BJ (cell line): ENCODE data around the gene TECPR2. TPM values are rescaled to one million over a fixed set of nuclear protein-coding genes. Genes with fewer than 3 reads are reported as not detected.
A peak's percentile ranks its signal among the peaks of the same experiment; 100 is the strongest.

Experiments used
- CTCF ChIA-PET: fragments of 350-600 bp; formaldehyde crosslinking; extraction: SDS; loops from one replicate; lab custom pipeline; 2021; ENCODE audit warnings: antibody characterized with exemption, inconsistent platforms; lab: Yijun Ruan, JAX
- POLR2A ChIA-PET: fragments of 300-600 bp; sonication (Branson Sonifier 250); formaldehyde crosslinking; extraction: SDS; loops from one replicate; lab custom pipeline; 2021; ENCODE audit warnings: antibody characterized with exemption; lab: Charles Lee
- DNase-seq: peaks from one replicate; pipeline ENCODE4 v3.0.0-alpha.2; 2011; ENCODE audit warnings: low read depth
- H3K27me3 ChIP-seq: 2 replicates; pipeline ENCODE4 v1.6.0; 2011; ENCODE audit warnings: low read length; ENCODE audit not compliant: control insufficient read depth, insufficient read depth
- H3K36me3 ChIP-seq: 2 replicates; pipeline ENCODE4 v1.5.1; 2011; ENCODE audit warnings: low read length; ENCODE audit not compliant: control insufficient read depth, insufficient read depth
- H3K4me3 ChIP-seq: 2 replicates; pipeline ENCODE4 v1.5.1; 2011; ENCODE audit warnings: low read depth, mild to moderate bottlenecking, control low read depth, low read length
- polyA plus RNA-seq: library from polyadenylated mRNA; depleted of rRNA; stranded (reverse); fragments of >200 nt; gene quantifications from 2 replicates; pipeline ENCODE4 v1.2.3, GENCODE V29; 2011
- TF ChIP-seq, protein P1 (sequence below): IDR thresholded peaks from 2 replicates; pipeline ENCODE4 v1.5.1; 2011; ENCODE audit warnings: low read depth, mild to moderate bottlenecking, control low read depth, inconsistent platforms, low read length, moderate library complexity; ENCODE audit not compliant: insufficient read depth

TECPR2 gene
- polyA plus RNA-seq, 1 experiment: 11.7 TPM

DNA sequence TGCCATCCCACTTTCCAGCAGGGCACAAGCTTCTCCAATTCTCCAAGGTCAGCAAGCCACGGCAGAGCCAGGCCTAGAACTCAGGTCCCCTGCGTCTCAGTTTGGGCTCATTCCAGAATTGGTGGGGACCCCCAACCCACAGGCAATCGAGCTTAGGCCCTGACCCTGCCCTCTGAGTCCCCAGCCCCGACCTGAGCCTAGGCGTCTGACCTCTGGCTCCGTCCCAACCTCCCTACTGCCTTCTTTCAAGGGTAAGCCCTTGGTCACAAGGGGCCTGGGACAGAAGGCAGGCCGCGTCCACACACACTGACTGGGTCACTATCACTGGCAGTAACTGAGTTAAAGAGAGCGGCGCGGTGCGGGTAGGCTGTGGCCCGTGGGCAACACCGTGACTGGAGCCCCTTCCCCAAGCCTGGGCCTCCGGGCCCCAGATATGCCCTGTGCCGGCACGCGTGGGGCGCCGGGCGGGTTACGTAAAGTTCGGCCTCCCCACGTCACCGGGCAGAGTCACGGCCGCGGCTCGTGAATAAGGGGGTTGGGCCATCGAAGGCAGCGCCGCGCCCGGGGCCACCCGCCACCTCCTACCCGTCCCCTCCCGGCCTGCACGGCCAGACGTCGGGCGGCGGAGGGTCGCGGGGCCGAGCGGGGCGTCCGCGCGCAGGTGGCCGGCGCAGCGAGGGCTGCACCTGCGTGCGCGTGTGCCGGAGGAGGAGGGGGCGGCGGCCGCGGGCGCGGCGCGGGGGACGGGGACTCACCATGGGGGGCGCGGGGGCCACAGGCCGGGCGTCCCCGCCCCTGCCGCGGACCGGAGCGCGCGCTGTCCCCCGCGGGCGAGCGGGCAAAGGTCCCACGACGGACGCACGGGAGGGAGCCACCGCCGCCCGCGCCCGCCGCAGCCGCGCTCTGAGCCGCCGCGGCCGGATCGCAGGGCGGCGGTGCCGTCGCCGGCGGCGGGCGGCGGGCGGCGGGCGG lies 146.3 kb downstream of the TECPR2 start:
- POLR2A ChIA-PET: interaction anchor here (0.9 kb wide), 1 partner anchor 9 kb away, joined by 5 read pairs; no protein-coding TSS in a partner anchor
- CTCF ChIA-PET: interaction anchor here (0.6 to 1.5 kb wide), 5 partner anchors 8 to 72 kb away, joined by 3 to 6 read pairs (median 3); no protein-coding TSS in a partner anchor
- DNase-seq: no peak
- H3K27me3 ChIP-seq: no peaks in the 10 kb centered on the region
- peak overlapping the region; percentile 54 for H3K4me3 ChIP-seq
- no peaks in the 10 kb centered on the region for H3K36me3 ChIP-seq
- TF ChIP-seq, protein P1, sequence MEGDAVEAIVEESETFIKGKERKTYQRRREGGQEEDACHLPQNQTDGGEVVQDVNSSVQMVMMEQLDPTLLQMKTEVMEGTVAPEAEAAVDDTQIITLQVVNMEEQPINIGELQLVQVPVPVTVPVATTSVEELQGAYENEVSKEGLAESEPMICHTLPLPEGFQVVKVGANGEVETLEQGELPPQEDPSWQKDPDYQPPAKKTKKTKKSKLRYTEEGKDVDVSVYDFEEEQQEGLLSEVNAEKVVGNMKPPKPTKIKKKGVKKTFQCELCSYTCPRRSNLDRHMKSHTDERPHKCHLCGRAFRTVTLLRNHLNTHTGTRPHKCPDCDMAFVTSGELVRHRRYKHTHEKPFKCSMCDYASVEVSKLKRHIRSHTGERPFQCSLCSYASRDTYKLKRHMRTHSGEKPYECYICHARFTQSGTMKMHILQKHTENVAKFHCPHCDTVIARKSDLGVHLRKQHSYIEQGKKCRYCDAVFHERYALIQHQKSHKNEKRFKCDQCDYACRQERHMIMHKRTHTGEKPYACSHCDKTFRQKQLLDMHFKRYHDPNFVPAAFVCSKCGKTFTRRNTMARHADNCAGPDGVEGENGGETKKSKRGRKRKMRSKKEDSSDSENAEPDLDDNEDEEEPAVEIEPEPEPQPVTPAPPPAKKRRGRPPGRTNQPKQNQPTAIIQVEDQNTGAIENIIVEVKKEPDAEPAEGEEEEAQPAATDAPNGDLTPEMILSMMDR: no peak

DNA sequence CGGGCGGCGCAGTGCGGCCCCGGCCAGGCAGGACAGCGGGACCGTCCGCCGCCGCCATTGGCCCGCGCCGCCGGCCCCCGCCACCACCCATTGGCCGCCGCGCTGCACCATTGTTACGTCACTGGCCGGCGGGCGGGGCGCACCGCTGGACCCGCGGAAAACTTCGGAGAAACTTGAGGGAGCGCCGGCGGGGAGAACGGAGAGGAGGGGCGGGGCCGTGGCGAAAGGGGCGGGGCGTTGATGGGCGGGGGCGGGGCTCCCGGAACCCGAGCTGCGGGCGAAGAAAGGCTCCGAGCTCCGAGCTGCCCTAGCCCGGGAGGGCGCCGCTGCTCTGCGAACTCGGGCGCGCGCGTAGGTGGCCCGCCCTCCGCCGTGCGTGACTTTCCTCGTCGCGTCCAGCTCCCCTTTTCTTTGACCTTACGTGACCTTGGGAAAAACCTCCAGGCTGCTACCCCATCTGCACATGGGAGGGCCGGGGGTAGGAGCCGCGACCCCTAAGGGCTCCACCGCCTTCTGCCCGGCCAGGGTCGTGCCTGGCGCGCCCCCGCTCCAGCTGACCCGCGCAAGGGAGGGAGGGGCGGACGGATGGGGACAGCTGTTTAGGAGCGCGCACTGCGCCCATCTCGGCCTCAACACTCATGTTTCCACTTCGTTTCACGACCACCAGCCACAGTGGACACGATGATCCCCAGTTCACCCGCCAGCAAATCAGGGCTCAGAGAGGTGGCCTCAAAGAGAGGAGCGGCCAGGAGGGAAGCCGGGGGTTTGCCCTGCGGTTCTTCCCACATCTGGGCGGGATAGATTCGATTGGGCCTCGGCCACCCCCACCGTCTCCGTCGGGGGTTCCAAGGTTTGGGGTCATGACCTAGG lies 147.2 kb downstream of the TECPR2 start, which contains the start of gene ANKRD9:
TSS of gene ANKRD9 (minus strand) at position 31 of the 870 bp plus-strand sequence. CDS start 1,887 bp downstream, outside the sequence.
- ChIA-PET POLR2A (interaction anchor here (0.9 kb wide), 1 partner anchor 10 kb away, joined by 5 read pairs; no protein-coding TSS in a partner anchor), CTCF (interaction anchor here (0.6 to 1.2 kb wide), 3 partner anchors 9 to 37 kb away, joined by 3 read pairs; no protein-coding TSS in a partner anchor)
- no peaks in the 10 kb centered on the region for H3K36me3 ChIP-seq
- H3K4me3 ChIP-seq: peak within 1 kb of the TSS; percentile 75
- DNase-seq: peak; percentile 37
- TF ChIP-seq, protein P1: no peak
- H3K27me3 ChIP-seq: no peaks in the 10 kb centered on the region

DNA sequence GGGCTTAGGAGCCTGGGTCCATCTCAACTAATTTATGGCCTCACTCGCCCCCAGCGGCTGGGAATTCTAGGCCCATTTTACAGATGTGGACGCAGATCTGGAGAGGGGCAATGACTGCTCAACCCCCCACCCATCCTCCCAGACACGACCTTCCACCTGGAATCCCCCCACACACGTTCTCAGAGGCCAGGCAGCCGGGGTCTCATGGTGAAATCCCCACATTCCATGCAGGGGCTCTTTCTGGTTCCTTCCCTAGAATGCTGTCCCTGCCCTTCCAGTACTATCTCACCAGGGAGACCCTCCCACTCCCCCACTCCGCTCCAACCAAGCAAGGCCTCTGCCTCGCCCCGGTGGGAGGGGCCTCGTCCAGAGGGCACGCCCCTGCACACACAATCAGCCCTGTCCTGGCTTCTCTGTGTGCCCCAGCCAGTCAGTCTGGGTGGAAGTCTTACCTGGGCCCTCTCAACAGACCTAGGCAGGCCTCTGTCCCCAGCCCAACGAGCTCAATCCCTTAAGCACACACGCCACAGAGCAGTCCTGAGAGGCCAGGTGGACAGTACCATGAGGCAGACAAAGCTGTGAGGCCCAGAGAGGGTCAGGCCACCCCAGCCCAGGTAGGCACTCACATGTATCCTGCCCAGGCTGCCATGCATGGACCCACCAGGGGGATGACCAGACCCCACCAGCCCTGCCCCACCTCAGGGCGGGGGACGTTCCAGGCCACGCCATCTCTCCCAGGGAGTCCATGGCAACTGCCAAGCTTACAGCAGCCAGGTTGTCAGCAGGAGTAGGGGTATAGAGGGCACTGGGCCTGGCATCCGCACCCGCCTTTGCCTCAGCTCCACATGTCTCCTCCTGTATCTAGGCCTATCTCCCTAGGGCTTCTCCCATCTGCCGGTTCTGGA lies 148.1 kb downstream of the TECPR2 start:
- TF ChIP-seq, protein P1: no peak
- CTCF ChIA-PET: interaction anchor here (1.1 to 2.6 kb wide), 4 partner anchors 10 to 73 kb away, joined by 3 to 9 read pairs (median 3); no protein-coding TSS in a partner anchor
- POLR2A ChIA-PET: no interaction called here
- H3K36me3 ChIP-seq: no peaks in the 10 kb centered on the region
- DNase-seq: no peak
- no peaks in the 10 kb centered on the region for H3K27me3 ChIP-seq
- no peak overlapping the region; the same call in 1 of the 2 replicates for H3K4me3 ChIP-seq

DNA sequence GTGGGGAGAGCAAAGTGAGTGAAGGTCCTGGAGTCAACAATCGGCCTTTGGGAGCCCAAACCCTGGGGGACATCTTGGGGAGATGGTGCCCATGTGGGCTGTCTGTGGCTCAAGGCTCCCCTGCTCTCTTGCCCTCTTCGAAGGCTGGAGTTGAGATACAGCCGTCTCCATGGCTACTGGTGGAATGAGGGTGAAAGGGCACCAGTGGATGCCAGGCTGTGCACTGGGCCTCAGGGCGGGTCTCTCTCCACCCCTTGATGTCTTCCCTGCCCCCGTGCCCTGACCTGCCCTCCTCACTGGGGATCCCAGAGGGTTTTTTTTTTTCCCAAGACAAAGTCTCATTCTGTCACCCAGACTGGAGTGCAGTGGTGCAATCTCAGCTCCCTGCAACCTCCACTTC lies 148.8 kb downstream of the TECPR2 start:
- Histone ChIP-seq H3K4me3 (no peak overlapping the region), H3K27me3 (no peaks in the 10 kb centered on the region), H3K36me3 (no peaks in the 10 kb centered on the region)
- DNase-seq: no peak
- CTCF ChIA-PET: interaction anchor here (1.3 to 2.6 kb wide), 2 partner anchors 26 to 74 kb away, joined by 3 to 9 read pairs; no protein-coding TSS in a partner anchor
- TF ChIP-seq, protein P1: no peak
- POLR2A ChIA-PET: no interaction called here
